ENCODE results near the gene FAM204A. TPM values are rescaled to one million over a fixed set of nuclear protein-coding genes. Genes with fewer than 3 reads are reported as not detected.
A peak's percentile ranks its signal among the peaks of the same experiment; 100 is the strongest.

Gene FAM204A
- total RNA-seq, 1 donor from 2014 or later: 60.2 TPM

DNA sequence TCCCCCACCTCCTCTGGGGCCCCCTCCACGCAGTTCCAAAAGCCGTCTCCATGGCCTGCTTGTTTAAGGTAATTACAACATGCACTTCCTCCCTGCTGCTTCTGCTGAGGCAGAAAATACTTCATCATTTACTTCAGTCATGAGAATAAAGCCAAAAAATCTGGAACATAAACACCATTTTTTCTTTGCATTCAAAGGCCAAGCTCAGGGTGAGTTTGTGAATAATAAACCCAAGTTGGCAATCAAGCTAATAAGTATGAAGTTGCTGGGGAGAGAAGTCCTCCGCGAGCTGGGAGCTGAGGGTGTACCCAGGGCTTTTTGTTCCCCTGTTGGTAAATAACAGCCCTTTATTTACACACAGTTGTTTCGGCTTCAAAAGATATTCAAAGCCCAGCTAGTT lies 70.5 kb downstream of the FAM204A start:
- Histone ChIP-seq H3K27ac (ENCODE audit: low read depth, low read length) (no peak overlapping the region), H3K36me3 (ENCODE audit: insufficient read depth, low read length) (no peaks in the 10 kb centered on the region), H3K27me3 (ENCODE audit: insufficient read depth, low read length) (peaks cover 8% of the 10 kb centered on the region), H4K20me1 (ENCODE audit: insufficient read depth, low read length) (no peaks in the 10 kb centered on the region), H3K4me3 (ENCODE audit: insufficient read depth, low read depth, low read length) (no peak overlapping the region), H2AFZ (ENCODE audit: low read depth, low read length) (peak overlapping the region; percentile 38), H3K4me1 (ENCODE audit: insufficient read depth, low read length) (no peaks in the 10 kb centered on the region), H3K79me2 (ENCODE audit: insufficient read depth, low read length) (no peaks in the 10 kb centered on the region), H3K9ac (ENCODE audit: low read length) (no peak overlapping the region), H3K4me2 (ENCODE audit: low read length) (peak overlapping the region; percentile 75), H3K9me3 (ENCODE audit: insufficient read depth, low read depth, low read length) (no peaks in the 10 kb centered on the region)
- H3K9me3 Mint-ChIP-seq (ENCODE audit: unreplicated experiment): no peaks in the 10 kb centered on the region
- peaks cover 25% of the 10 kb centered on the region for H3K27me3 Mint-ChIP-seq (ENCODE audit: low read depth, unreplicated experiment)
- DNase-seq (ENCODE audit: low read depth): no peak
- no peaks in the 10 kb centered on the region for H3K4me1 Mint-ChIP-seq (ENCODE audit: low read depth, unreplicated experiment)
- TF ChIP-seq CTCF (IDR thresholded peaks at IDR 0.05; ENCODE audit: insufficient read depth, low read depth, low read length) (no peak), EZH2 (IDR thresholded peaks at IDR 0.05; ENCODE audit: insufficient read depth, low read length) (no peak)
- H3K4me3 Mint-ChIP-seq (ENCODE audit: unreplicated experiment): peak overlapping the region; percentile 56
- H3K27ac Mint-ChIP-seq (ENCODE audit: unreplicated experiment): no peak overlapping the region
- FAIRE-seq: no peak
- no peaks in the 10 kb centered on the region for H3K36me3 Mint-ChIP-seq (ENCODE audit: low read depth, unreplicated experiment)

GRCh38 chr10:118266098-118266748 lies 75.9 kb downstream of the FAM204A start:
- no peak overlapping the region for H3K27ac Mint-ChIP-seq (ENCODE audit: unreplicated experiment)
- H3K36me3 Mint-ChIP-seq (ENCODE audit: low read depth, unreplicated experiment): no peaks in the 10 kb centered on the region
- Histone ChIP-seq H3K9ac (ENCODE audit: low read length) (no peak overlapping the region), H3K9me3 (ENCODE audit: insufficient read depth, low read depth, low read length) (no peaks in the 10 kb centered on the region), H3K27me3 (ENCODE audit: insufficient read depth, low read length) (peaks cover 2% of the 10 kb centered on the region), H3K4me1 (ENCODE audit: insufficient read depth, low read length) (no peaks in the 10 kb centered on the region), H3K36me3 (ENCODE audit: insufficient read depth, low read length) (no peaks in the 10 kb centered on the region), H3K79me2 (ENCODE audit: insufficient read depth, low read length) (no peaks in the 10 kb centered on the region), H3K27ac (ENCODE audit: low read depth, low read length) (no peak overlapping the region), H2AFZ (ENCODE audit: low read depth, low read length) (no peak overlapping the region), H3K4me2 (ENCODE audit: low read length) (no peak overlapping the region), H3K4me3 (ENCODE audit: insufficient read depth, low read depth, low read length) (no peak overlapping the region), H4K20me1 (ENCODE audit: insufficient read depth, low read length) (no peaks in the 10 kb centered on the region)
- FAIRE-seq: no peak
- H3K4me3 Mint-ChIP-seq (ENCODE audit: unreplicated experiment): no peak overlapping the region
- no peak for DNase-seq (ENCODE audit: low read depth)
- no peak for TF ChIP-seq EZH2 (IDR thresholded peaks at IDR 0.05; ENCODE audit: insufficient read depth, low read length)
- TF ChIP-seq CTCF (IDR thresholded peaks at IDR 0.05; ENCODE audit: insufficient read depth, low read depth, low read length): no peak
- H3K27me3 Mint-ChIP-seq (ENCODE audit: low read depth, unreplicated experiment): peaks cover 26% of the 10 kb centered on the region
- H3K4me1 Mint-ChIP-seq (ENCODE audit: low read depth, unreplicated experiment): peaks cover 2% of the 10 kb centered on the region
- no peaks in the 10 kb centered on the region for H3K9me3 Mint-ChIP-seq (ENCODE audit: unreplicated experiment)

GRCh38 chr10:118264838-118265470 lies 77.2 kb downstream of the FAM204A start:
- DNase-seq (ENCODE audit: low read depth): no peak
- Mint-ChIP-seq H3K9me3 (ENCODE audit: unreplicated experiment) (no peaks in the 10 kb centered on the region), H3K36me3 (ENCODE audit: low read depth, unreplicated experiment) (no peaks in the 10 kb centered on the region), H3K27me3 (ENCODE audit: low read depth, unreplicated experiment) (peaks cover 26% of the 10 kb centered on the region), H3K27ac (ENCODE audit: unreplicated experiment) (no peak overlapping the region), H3K4me1 (ENCODE audit: low read depth, unreplicated experiment) (peaks cover 2% of the 10 kb centered on the region), H3K4me3 (ENCODE audit: unreplicated experiment) (no peak overlapping the region)
- no peak overlapping the region for H3K27ac ChIP-seq (ENCODE audit: low read depth, low read length)
- H3K79me2 ChIP-seq (ENCODE audit: insufficient read depth, low read length): no peaks in the 10 kb centered on the region
- H3K4me3 ChIP-seq (ENCODE audit: insufficient read depth, low read depth, low read length): no peak overlapping the region
- no peak overlapping the region for H3K9ac ChIP-seq (ENCODE audit: low read length)
- H3K27me3 ChIP-seq (ENCODE audit: insufficient read depth, low read length): peaks cover 2% of the 10 kb centered on the region
- TF ChIP-seq CTCF (IDR thresholded peaks at IDR 0.05; ENCODE audit: insufficient read depth, low read depth, low read length) (no peak), EZH2 (IDR thresholded peaks at IDR 0.05; ENCODE audit: insufficient read depth, low read length) (no peak)
- no peaks in the 10 kb centered on the region for H3K36me3 ChIP-seq (ENCODE audit: insufficient read depth, low read length)
- no peaks in the 10 kb centered on the region for H4K20me1 ChIP-seq (ENCODE audit: insufficient read depth, low read length)
- H3K4me2 ChIP-seq (ENCODE audit: low read length): no peak overlapping the region
- H3K4me1 ChIP-seq (ENCODE audit: insufficient read depth, low read length): no peaks in the 10 kb centered on the region
- no peak for FAIRE-seq
- H2AFZ ChIP-seq (ENCODE audit: low read depth, low read length): no peak overlapping the region
- H3K9me3 ChIP-seq (ENCODE audit: insufficient read depth, low read depth, low read length): no peaks in the 10 kb centered on the region

Measured in astrocyte (in vitro differentiated cells and primary cell).